Measurements from ENCODE around the gene NAPB.
"Not testable (repeated sequence)": the region's sequence is repeated elsewhere in the genome, so short reads cannot be mapped to it uniquely, and the experiment has no call there.

Gene NAPB

GRCh38 chr20:23420943-23421931, at the start of gene NAPB:
TSS of gene NAPB (minus strand) at chr20:23421488. CDS start at chr20:23421402, 86 bp downstream.
- peak; percentile 92 for DNase-seq

- DNase-seq, result not testable (repeated sequence)
Measured at GRCh38 chr20:23466961-23467360, 45.7 kb upstream of the NAPB start.

- DNase-seq, result no peak
Measured at GRCh38 chr20:23461180-23461579, 39.9 kb upstream of the NAPB start.

- no peak for DNase-seq
Measured at GRCh38 chr20:23459461-23460150, 38.3 kb upstream of the NAPB start.

- no peak for DNase-seq
Measured at GRCh38 chr20:23456873-23457272, 35.6 kb upstream of the NAPB start.

- DNase-seq, result no peak
Measured at GRCh38 chr20:23456409-23456808, 35.1 kb upstream of the NAPB start.

GRCh38 chr20:23455639-23456038, 34.4 kb upstream of the NAPB start:
- no peak for DNase-seq

- DNase-seq, result no peak
Measured at GRCh38 chr20:23454816-23455215, 33.5 kb upstream of the NAPB start.

GRCh38 chr20:23453549-23454543, 32.6 kb upstream of the NAPB start:
- DNase-seq, result no peak

GRCh38 chr20:23452776-23453175, 31.5 kb upstream of the NAPB start, which contains the start of gene CST11:
TSS of gene CST11 (minus strand) at chr20:23452876. CDS start at chr20:23452811, 65 bp downstream.
- no peak for DNase-seq

GRCh38 chr20:23451956-23452487, 30.7 kb upstream of the NAPB start:
- DNase-seq, result no peak

- no peak for DNase-seq
Measured at GRCh38 chr20:23450877-23451276, 29.6 kb upstream of the NAPB start.

GRCh38 chr20:23449421-23449820, 28.1 kb upstream of the NAPB start:
- no peak for DNase-seq

GRCh38 chr20:23448167-23448566, 26.9 kb upstream of the NAPB start:
- no peak for DNase-seq

GRCh38 chr20:23446505-23446904, 25.2 kb upstream of the NAPB start:
- DNase-seq, result no peak

GRCh38 chr20:23445596-23446217, 24.4 kb upstream of the NAPB start:
- DNase-seq, result no peak

- DNase-seq, result no peak
Measured at GRCh38 chr20:23444859-23445258, 23.6 kb upstream of the NAPB start.

GRCh38 chr20:23442436-23442835, 21.1 kb upstream of the NAPB start:
- no peak for DNase-seq

GRCh38 chr20:23441850-23442313, 20.6 kb upstream of the NAPB start:
- DNase-seq, result peak; percentile 46

- no peak for DNase-seq
Measured at GRCh38 chr20:23440004-23440403, 18.7 kb upstream of the NAPB start.

GRCh38 chr20:23438661-23439060, 17.4 kb upstream of the NAPB start:
- DNase-seq, result no peak
